GM21526 (cell line): ENCODE data around the gene AFF3.

Experiments used
- ATAC-seq: cut with Tn5 transposase; IDR thresholded peaks from one replicate; pipeline ENCODE4 v1.9.1; 2021; ENCODE audit warnings: moderate library complexity; ENCODE audit not compliant: unreplicated experiment, low FRiP score

AFF3 gene

DNA sequence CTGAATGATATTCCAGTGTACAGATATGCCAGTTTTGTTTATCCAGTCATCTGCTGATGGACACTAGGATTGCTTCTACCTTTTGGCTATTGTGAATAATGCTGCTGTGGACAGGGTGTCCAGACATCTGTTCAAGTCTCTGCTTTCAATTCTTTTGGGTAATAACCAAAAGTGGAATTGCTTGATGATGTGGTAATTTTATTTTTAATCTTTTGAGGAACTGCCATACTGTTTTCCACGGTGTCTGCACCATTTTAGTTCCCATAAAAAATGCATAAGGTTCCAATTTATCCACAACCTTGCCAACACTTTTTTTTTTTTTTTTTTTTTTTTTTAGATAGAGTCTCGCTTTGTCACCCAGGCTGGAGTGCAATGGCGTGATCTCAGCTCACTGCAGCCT is 510.7 kb downstream of the AFF3 start:
- no peak for ATAC-seq

DNA sequence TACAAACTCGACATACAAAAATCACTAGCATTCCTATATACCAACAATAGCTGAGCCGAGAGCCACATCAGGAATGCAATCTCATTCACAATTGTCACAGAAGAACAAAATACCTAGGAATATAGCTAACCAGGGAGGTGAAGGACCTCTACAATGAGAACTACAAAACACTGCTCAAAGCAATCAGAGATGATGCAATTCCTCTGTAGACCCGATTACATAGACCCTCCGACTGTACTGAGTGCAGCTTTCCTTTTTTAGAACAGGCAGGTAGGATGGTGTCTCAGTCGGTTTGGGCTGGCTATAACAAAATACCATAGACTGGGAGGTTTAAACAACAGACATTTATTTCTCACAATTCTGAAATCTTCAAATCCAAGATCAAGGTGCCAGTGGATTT is 513.1 kb downstream of the AFF3 start:
- no peak for ATAC-seq

DNA sequence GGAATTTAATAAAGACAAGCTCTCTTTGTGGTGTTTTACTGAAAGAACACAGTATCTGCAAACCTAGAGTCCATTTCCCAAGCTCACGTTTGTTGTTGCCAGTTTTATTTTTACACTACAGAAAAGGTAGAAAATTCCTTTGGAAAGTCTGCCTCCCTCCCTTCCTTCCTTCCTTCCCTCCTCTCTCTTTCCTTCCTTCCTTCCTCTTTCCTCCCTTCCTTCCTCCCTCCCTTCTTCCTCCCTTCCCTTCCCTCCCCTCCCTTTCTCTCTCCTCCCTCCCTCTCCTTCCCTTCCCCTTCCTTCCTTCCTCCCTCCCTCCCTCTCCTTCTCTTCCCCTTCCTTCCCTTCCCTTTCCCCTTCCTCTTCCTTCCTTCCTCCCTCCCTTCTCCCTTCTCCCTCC is 516.2 kb downstream of the AFF3 start:
- ATAC-seq: no peak

DNA sequence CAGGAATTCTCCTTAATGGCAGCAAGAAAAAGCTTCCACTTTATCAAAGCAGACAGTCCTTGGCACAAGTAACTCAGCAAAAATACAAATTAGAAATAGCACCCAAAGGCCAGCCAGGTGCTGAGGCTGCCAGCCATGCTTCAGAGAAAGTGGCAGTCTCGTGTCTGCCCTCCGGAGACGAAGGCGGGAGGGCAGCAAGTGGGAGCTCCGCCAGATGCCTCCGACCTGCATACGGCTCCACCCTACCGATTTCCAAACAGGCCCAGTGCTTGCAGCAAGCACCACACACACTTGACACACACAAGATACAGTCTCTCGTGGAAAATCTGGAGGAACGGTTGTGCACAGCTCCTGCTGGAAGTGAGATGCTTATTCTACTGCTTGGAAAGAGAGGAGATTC is 517.7 kb downstream of the AFF3 start:
- no peak for ATAC-seq

DNA sequence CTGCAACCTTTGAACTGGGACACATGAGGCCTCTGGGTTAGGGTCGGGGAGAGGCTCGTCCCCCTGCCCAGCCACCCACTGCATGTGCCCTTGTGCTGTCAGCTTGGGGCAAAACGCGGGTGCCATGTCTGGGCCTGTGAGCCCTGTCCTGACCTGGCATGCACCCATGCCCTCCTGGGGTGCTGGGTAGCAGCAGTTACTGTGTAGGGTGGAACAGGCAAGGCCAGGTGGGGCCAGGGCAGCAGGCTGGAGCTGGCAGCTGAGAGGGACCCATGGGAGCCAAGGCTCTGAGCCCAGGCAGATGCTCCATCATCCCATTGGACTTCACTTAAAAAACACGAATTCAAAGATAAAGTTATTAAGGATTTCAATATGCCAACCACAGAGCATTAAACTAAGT is 518.8 kb downstream of the AFF3 start:
- no peak for ATAC-seq

DNA sequence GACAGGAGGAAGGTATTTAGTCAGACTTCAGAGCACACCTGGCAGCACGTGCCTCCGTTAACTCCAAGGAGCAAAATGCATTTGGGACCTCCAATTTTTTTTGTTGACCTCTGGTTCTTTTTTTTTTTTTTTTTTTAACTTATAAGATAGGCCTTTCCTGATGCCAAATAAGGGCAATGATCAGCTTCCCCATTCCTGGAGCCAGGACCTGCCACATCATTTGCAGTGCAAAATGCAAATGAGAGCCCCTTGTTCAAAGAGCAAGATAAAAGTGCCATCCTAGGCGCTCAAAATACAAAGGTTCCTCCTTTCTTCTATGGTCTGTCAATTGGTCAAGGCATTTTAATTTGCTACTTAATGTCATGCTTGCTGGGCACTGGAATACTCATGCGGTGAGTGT is 519.4 kb downstream of the AFF3 start:
- ATAC-seq: no peak

DNA sequence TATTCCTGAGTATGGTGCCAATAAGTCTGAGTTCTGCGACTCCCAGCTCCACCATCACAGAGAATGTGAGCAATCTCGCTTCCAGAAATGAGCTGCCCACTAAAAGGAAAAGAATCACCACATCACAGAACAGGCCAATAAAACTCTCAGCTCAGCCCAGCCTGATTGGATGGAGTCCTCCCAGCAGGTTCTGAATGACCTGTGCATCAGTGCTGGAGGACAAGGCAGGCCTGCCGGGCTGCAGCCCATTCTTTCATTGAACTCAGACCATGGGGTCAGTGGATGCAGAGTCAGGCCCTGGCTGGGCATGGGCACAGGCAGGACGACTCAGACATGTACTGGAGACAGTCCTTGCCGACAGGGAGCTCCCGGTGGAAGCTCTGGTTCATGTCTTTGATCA is 519.9 kb downstream of the AFF3 start:
- no peak for ATAC-seq

DNA sequence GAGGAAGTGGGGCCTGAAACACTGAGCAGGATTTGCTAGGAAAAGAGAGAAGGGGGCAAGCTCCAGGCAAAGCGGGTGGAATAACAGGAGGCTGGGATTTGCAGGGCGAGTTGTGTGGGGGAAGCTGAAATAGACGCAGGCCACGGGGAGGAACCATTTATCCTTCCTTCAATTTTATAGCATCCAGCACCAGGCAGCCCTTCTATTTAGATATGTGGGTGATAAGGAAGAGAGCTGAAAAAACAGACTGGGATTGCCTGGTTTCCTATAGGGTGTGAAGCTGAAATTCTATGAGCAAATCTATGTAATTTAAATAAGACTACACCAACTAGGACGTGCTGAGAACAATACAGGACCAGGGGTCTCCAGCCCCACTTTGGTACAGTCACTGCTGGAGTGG is 520.6 kb downstream of the AFF3 start:
- no peak for ATAC-seq

DNA sequence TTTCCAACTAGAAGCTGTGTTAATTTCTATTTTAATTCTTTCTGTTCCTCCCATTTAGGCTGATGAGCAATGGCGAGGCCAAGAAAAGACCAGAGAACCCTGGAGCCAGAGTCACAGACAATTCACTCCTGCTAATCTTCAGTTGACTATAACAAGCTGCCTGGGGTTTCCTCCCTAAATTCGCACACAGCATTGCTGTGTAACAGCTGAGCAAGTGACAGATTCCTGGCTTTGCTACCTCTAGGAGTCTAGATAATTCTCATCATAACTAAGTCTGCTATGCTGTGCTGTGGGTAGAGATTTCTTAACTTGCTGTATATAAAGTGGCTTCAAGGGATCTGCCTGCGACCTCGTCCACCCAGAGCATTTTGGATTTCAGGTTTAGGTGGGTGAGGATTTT is 521.3 kb downstream of the AFF3 start:
- no peak for ATAC-seq

DNA sequence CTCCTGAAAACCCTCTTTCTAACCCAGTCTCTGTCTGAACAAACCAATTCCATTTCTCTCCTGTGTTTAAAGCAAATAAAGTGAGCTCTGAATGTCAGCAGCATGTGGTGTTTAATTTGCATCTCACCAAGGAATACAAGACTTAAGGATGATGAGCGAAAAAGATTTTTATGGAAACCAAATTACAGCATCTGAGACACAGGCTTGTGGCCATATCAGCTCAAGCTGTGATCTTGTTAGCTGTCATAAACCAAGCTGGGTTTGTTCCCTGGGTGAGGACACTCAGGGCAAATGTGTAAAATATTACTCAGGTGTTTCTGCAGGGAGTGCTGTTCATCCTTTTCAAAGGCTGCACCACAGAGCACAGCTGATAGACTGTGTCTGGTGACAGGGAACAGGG is 523.2 kb downstream of the AFF3 start:
- no peak for ATAC-seq

DNA sequence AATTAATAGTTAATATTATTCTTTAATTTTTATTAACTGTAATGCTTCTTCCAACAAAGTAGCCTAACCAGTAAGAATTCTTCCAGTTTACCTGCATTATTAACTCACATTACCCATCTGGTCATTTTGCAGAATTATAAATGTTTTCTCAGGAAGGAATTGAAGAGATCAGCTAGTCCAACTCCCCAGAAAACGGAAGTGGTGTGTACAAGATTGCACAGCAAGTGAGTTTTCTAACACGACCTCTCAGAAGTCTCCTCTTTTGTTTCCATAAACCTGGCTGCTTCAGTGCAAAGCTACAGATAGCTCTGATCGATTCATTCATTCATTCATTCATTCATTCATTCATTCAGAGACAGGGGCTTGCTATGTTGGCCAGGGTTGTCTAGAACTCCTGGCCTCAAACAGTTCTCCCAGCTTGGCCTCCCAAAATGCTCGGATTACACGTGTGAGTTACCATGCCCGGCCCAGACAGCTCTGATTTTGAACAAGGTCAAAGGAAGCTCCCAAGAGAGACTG is 523.8 kb downstream of the AFF3 start:
- ATAC-seq: no peak

DNA sequence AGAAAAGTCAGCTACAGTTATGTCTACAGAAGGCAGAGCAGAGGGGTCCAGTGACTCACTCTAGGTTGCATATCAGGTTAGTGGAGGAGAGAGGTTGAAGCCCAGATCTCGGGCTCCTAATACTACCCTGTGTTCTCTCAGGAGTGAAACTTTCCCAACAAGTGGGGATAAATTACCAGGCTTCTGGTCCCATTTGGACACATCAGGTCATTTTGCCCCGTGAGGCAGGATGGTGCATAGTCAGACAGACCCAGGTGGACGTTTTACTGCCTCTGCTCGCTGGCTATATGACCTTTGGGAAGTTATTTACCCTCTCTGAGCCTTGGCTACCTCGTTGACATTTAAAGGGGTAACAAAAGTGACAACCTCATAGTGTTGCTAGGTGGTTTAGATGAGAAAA is 524.6 kb downstream of the AFF3 start:
- ATAC-seq: no peak

DNA sequence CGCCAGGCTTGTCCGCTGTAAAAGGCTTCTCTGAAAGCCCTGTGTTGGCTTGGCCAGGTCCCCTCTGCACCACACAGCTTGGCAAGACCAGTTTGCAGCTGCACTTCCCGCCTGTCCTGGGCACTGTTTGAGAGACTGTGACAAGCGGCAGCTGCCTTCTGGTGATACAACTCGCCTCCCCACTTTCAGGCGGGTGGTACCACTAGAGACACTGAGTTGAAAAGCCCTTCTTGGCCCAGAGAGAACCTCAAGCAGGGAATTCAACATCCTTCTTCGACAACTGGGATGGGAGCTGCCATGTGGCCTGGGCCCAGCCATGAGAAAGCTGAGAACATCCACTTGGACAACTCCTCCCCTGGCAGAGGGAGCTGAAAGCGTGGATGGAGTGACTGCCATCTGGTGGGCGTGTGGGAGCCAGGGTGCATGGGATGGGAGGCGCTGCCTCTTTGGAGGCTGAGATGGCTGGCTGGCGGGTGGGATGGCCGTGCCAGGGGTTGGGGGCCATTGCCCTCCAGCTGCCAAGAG is 527.1 kb downstream of the AFF3 start:
- ATAC-seq: no peak

DNA sequence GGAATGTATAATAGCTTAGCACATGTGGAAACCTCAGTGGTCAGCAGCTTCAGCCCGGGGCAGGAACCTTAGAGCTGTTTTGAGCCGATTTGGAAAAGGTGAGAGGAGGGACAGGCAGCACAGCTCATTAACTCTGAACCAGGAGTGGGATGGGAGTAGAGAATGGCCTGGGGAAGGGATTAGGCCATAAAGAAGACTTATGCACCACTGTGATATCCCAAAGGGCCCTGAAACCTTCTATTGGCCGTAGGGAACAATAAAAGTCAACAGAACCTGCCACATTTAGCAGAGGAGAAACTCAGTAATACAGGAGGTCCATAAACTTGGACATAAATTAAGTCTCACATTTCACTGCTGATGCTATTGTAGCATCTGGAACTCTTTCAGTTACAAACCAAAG is 528.4 kb downstream of the AFF3 start:
- ATAC-seq: no peak

DNA sequence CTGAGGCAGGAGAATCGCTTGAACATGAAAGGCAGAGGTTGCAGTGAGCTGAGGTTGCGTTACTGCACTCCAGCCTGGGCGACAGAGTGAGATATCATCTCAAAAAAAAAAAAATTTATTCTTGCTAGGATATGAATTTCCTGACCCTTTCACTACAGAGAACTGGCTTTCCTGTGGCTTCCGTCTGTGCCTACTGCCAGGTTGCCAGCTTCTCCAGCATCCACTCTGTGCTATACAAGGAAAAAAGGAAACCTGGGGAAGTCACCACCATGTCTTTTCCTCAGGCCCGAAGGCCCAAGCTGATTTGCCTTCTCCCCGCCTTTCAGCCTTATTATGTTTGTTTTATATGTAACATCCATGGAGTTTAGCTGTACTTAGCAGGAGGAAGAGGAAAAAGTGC is 530.6 kb downstream of the AFF3 start:
- no peak for ATAC-seq

DNA sequence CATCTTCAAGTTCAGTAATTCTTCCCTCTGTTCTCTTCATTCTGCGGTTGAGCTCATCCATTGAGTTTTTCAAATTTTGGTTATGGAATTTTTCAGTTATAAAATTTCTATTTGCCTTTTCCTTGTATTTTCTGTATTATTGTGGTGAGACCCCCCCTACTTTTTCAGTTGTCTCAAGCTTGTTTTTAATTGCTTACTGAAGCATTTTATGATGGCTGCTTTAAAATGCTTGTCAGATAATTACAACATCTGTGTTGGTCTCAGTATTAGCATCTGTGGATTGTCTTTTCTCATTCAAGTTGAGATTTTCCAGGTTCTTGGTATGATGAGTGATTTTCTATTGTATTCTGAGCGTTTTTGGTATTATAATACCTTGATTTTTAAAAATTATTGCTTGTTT is 531.4 kb downstream of the AFF3 start:
- ATAC-seq: no peak

DNA sequence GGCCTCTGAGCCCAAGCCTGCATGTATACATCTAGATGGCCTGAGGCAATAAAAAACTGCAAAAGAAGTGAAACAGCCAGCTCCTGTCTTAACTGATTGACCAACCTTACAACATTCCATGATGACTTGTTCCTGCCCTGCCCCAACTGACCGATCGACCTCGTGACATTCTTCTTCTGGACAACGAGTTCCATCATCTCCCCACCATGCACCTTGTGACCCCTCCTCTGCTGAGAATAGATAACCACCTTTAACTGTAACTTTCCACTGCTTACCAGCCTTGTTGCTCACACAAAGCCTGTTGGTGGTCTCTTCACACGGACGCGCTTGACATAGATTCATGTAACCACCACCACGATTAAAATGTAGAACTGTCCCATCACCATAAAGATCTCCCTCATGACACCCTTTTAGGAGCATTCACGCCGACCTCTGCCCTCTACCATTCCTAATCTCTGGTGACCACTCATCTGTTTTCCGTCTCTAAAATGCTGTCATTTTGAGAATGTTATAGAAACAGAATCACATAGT is 532.5 kb downstream of the AFF3 start:
- no peak for ATAC-seq

DNA sequence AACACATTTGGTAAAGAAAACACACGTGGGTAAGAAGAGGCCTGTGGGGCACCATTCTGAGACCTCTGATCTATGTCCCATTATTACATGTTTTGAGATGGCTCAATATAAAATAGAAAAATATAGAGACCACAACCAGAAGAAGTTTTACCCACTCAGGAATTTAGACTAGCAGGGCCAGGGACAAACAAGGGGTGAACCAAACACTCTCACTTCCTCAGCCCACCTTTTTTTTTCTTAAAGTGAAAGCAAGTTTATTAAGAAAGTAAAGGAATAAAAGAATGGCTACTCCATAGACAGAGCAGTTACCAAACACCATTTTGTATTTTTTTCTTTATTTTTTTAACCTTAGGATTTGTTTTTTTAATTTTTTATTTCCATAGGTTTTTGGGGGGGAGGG is 533.5 kb downstream of the AFF3 start:
- ATAC-seq: no peak

DNA sequence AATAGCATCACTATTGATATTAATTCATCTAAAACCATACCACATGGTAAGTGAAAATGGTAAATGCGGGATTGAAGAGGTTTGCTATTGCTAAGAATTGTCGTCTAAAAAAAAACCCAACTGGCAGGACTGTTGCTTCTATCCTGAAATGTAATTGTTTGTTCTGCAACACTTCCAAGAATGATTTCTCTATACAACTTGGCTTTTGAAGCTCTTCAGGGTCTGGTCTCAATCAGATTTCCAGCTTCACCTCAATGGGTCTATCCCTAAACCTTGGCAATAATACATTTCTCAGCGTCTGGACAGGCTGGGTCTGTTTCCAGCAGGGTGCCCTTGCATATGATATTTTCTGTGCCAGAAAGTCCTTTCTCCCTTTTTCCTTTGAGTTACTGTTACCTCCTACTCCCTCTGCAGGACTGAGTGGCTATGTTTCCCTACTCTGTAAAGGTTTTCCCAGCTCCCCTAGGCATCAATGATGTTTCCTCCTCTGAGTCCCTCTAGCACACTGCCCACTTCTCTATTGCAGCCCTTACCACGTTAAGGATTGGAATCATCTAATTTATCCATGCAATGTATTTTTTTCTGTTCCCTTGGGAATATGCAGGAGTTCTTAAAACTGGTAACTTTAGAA is 534.4 kb downstream of the AFF3 start:
- no peak for ATAC-seq

DNA sequence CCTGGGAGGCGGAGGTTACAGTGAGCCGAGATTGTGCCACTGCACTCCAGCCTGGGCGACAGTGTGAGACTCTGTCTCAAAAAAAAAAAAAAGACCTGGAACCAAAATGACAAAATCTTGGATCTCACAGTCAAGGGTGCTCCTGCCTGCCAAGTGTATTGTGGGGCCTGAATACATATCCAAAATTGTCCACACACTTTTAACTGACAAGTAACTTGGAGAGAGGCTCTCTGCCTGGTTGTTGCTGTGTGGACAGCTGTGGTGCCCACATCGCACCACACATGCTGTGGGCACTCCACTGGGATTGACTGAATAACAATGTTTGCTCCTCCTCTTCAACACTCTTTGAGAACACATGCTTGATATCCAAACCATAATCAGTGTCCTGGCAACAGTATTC is 534.9 kb downstream of the AFF3 start:
- no peak for ATAC-seq

DNA sequence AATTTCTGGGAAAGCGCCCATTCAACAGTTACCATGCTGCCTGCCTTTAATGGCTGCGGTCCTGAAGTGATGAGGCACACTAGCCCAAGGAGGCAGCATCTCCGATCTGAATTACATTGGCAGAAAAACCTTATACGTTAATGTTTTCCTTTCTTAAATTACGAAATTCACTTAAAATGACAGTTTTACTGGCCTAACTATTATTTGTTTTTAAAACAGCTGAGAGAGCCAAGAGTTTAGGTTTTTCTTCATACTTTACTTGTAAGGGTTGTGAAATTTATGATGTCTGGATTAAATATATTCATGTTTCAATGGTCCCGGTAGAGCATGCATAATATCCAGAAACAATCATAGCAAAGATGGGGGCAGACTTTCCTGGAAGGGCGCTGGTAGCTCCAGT is 537.4 kb downstream of the AFF3 start:
- no peak for ATAC-seq

DNA sequence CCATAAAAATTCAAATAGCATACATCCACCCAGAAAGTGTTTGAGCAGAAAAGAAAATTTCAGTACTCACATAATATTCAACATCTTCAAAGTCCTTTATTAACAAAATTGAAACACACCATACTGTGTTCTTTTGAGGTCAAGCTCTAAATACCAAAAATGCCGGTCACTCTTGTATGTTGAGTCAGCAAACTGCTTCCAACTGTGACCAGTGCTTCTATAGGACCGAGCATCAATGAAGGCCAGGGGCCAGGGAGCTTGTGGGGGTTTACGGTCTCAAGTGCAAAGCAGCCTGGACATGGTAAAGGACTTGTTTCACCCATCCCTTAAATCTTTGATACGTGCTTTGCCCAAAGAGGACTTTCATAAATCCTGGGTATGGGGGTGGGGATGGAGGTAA is 539.9 kb downstream of the AFF3 start:
- ATAC-seq: no peak
